Right atrium auricular region (tissue), 2 donors: ENCODE data around the gene CCM2. TPM values are rescaled to one million over a fixed set of nuclear protein-coding genes. Genes with fewer than 3 reads are reported as not detected.

ENCODE experiments used
- DNase-seq: peaks from one replicate; pipeline ENCODE4 v3.0.0-alpha.2; 2019; ENCODE audit warnings: low spot score
- H3K27ac ChIP-seq, 2 donors: fragments of 200-600 bp; sonication (generic); 1 replicate in 1 of 2; 2 replicates in 1 of 2; pipeline ENCODE4 v1.5.1; 2016 to 2019
- H3K27me3 ChIP-seq, 2 donors: fragments of 200-600 bp; sonication (generic); one replicate each; pipeline versions ENCODE4 v1.5.1 to v1.6.0; 2017 to 2019
- H3K36me3 ChIP-seq: fragments of 200-600 bp; sonication (generic); one replicate; pipeline ENCODE4 v1.5.1; 2016
- H3K4me1 ChIP-seq, 2 donors: fragments of 200-600 bp; sonication (generic); one replicate each; pipeline versions ENCODE4 v1.5.1 to v1.6.0; 2017 to 2019
- H3K4me3 ChIP-seq, 2 donors: fragments of 200-600 bp; sonication (generic); 1 replicate in 1 of 2; 2 replicates in 1 of 2; pipeline ENCODE4 v1.5.1; 2017 to 2019; ENCODE audit warnings: mild to moderate bottlenecking in 1 of 2, moderate library complexity in 1 of 2
- H3K9me3 ChIP-seq, 2 donors: fragments of 200-600 bp; sonication (generic); one replicate each; pipeline ENCODE4 v1.5.1; 2019
- total RNA-seq, 2 donors: library from RNA; depleted of rRNA; stranded (reverse); fragments of >200 nt; gene quantifications; one replicate each; pipeline ENCODE4 v1.1.0, GENCODE V29; 2016
- TF ChIP-seq, protein P1 (sequence below), 2 donors: fragments of 200-600 bp; sonication (generic); IDR thresholded peaks; one replicate each; pipeline ENCODE4 v1.5.1; 2019; ENCODE audit warnings: antibody characterized with exemption in 2 of 2

The CCM2 gene
- total RNA-seq, 2 donors from 2014 or later, result 26.5 to 34.0 TPM

GRCh38 chr7:45048748-45049147, 48.7 kb downstream of the CCM2 start:
- no peak overlapping the region for H3K27ac ChIP-seq
- H3K27me3 ChIP-seq, result no peaks in the 10 kb centered on the region
- TF ChIP-seq, protein P1, sequence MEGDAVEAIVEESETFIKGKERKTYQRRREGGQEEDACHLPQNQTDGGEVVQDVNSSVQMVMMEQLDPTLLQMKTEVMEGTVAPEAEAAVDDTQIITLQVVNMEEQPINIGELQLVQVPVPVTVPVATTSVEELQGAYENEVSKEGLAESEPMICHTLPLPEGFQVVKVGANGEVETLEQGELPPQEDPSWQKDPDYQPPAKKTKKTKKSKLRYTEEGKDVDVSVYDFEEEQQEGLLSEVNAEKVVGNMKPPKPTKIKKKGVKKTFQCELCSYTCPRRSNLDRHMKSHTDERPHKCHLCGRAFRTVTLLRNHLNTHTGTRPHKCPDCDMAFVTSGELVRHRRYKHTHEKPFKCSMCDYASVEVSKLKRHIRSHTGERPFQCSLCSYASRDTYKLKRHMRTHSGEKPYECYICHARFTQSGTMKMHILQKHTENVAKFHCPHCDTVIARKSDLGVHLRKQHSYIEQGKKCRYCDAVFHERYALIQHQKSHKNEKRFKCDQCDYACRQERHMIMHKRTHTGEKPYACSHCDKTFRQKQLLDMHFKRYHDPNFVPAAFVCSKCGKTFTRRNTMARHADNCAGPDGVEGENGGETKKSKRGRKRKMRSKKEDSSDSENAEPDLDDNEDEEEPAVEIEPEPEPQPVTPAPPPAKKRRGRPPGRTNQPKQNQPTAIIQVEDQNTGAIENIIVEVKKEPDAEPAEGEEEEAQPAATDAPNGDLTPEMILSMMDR (IDR thresholded peaks at IDR 0.05), result no peak
- H3K36me3 ChIP-seq, result no peaks in the 10 kb centered on the region
- H3K4me3 ChIP-seq, result no peak overlapping the region
- no peaks in the 10 kb centered on the region for H3K9me3 ChIP-seq
- no peaks in the 10 kb centered on the region for H3K4me1 ChIP-seq
- DNase-seq, result no peak

DNA sequence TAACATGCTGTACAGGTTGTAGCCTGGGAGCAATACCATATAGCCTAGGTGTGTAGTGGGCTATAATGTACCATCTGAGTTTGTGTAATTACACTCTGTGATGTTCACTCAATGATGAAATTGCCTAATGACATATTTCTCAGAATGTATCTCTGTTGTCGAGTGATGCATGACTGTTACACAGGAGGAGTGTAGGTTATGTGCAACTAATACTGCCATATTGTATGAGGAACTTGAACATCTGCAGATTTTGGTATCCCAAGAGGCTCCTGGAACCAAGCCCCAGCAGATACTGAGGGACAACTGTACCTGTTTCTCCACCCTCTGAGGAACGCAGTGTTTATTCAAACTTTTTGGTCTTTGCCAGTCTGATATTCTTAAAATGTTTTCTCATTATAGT, 50.2 kb downstream of the CCM2 start:
- TF ChIP-seq, protein P1 (IDR thresholded peaks at IDR 0.05), result no peak
- Histone ChIP-seq H3K36me3 (no peaks in the 10 kb centered on the region), H3K9me3 (no peaks in the 10 kb centered on the region)

GRCh38 chr7:45052011-45052410, 52.0 kb downstream of the CCM2 start:
- no peak for DNase-seq
- H3K27me3 ChIP-seq, result no peaks in the 10 kb centered on the region
- H3K36me3 ChIP-seq, result no peaks in the 10 kb centered on the region
- H3K4me3 ChIP-seq, result no peak overlapping the region
- no peaks in the 10 kb centered on the region for H3K9me3 ChIP-seq
- no peak overlapping the region for H3K27ac ChIP-seq
- TF ChIP-seq, protein P1 (IDR thresholded peaks at IDR 0.05), result no peak
- H3K4me1 ChIP-seq, result no peaks in the 10 kb centered on the region

More for the DNA sequence above, 50.2 kb downstream of the CCM2 start:
- Histone ChIP-seq H3K27me3 (no peaks in the 10 kb centered on the region), H3K4me1 (no peaks in the 10 kb centered on the region), H3K4me3 (no peak overlapping the region), H3K27ac (no peak overlapping the region)
- DNase-seq, result no peak

- Histone ChIP-seq H3K4me1 (no peaks in the 10 kb centered on the region), H3K27ac (no peak overlapping the region), H3K36me3 (no peaks in the 10 kb centered on the region), H3K4me3 (no peak overlapping the region), H3K9me3 (no peaks in the 10 kb centered on the region), H3K27me3 (no peaks in the 10 kb centered on the region)
- TF ChIP-seq, protein P1 (IDR thresholded peaks at IDR 0.05), result no peak
- no peak for DNase-seq
Observed at GRCh38 chr7:45053401-45053800, 53.4 kb downstream of the CCM2 start.

DNA sequence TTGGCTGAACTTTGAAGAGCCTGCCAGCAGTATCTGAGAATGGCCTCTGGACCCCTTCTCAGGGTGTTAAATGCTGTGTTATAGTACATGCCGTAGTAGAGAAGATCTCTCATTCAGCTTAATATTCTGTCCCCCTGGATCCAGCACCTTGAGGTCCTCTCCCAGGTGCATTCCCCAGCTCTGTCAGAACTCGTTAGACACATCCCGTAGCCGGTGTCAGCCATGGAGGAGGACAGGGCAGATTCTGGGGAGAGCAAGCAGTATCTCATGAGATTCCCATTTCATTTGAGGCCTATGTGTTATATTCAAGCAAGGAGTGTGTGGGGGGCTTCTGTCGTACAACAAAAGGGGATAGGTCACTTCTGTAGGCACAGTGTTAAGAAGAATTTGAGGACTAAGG, 53.9 kb downstream of the CCM2 start:
- no peak overlapping the region for H3K4me3 ChIP-seq
- no peaks in the 10 kb centered on the region for H3K27me3 ChIP-seq
- no peak overlapping the region for H3K27ac ChIP-seq
- H3K36me3 ChIP-seq, result no peaks in the 10 kb centered on the region
- H3K9me3 ChIP-seq, result no peaks in the 10 kb centered on the region
- H3K4me1 ChIP-seq, result no peaks in the 10 kb centered on the region
- TF ChIP-seq, protein P1 (IDR thresholded peaks at IDR 0.05), result no peak
- DNase-seq, result no peak

GRCh38 chr7:45054442-45054841, 54.4 kb downstream of the CCM2 start:
- TF ChIP-seq, protein P1 (IDR thresholded peaks at IDR 0.05), result no peak
- Histone ChIP-seq H3K9me3 (no peaks in the 10 kb centered on the region), H3K27me3 (no peaks in the 10 kb centered on the region), H3K36me3 (no peaks in the 10 kb centered on the region), H3K4me3 (no peak overlapping the region), H3K27ac (no peak overlapping the region), H3K4me1 (no peaks in the 10 kb centered on the region)
- no peak for DNase-seq
